ENCODE measurements around the gene IRF2.

IRF2 gene

DNA sequence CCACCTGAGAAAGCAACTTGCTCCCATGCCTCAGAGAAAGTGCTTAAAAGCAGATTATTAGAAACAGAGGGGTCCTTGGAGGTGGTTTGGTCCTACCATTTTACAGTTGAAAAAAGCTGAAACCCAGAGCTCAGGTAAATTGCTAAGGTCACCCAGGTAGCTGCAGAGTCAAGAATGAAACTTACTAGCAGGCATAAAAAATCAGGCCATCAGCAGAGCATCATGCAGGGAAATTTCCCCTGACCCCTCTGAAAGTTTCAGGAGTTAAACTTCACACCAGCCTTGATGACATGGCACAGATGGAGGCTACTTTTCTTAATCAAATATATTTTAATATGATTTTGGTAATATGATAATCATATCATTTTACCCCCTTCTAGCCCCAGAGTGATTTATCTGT lies 70.3 kb downstream of the IRF2 start:
- no peak for DNase-seq

DNA sequence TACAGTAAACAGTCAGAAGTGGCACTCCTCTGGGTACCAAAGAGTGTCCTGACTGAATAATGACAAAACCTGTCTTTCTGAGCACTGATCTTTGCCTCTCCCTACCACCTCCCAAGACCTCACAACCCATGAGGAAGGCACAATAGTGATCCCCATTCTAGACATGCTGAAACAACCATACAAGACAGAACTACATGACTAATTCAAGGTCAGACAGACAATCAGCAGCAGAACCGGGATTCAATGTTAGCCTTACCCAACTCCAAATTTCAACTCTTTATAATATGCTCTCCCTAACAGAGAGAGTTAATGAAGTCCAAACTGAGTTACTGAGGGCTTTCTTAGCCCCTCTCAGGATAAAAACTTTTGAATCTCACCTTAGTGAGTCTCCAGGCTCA lies 71.0 kb downstream of the IRF2 start:
- DNase-seq, result no peak

DNA sequence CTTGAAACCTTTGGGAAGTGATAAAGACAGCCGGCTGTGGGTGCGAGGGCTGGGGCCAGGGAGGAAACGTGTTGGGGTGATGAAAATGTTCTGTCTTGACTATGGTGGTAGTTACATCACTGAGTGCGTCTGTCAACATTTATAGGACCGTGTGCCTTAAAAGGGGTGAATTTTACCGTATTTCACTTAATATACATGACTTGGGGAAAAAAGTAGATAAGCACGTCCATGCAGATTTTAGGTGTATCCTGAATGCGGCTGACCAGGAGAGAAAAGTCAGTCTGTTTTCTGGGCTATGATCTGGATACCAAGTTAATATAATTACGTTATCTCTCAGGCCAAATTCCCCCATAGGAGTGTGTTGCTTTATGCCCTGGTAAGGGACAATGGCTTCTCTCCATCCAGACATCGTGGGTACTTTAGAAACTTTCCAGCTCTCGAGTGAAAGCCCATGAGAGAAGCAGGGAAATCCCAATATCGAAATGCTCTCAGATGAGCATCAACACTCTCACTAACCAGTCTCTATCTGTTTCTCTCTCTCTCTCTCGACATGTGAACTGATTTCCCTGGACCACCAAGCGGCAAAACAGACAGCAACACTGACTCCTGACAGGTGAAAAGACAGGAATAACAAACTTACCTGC lies 71.5 kb downstream of the IRF2 start:
- no peak for DNase-seq

DNA sequence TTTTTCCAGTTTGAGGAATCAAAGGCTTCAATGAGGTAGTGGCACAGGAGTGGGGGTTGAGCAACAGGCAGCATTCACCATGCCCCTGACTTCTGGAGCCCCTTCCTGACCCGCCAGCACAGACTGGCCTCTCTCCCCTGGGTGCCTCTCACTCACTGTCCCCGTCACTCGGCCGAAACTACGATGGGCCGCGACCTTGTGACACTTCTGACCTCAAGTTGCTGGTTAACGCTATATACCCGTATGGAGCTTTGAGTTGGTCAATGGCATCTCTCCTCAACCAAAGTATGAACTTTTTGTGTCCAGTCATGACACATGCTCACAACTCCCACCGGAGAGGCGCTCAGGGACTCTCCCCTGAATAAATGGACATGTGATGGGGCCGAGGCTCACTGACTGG lies 72.1 kb downstream of the IRF2 start:
- DNase-seq, result no peak

DNA sequence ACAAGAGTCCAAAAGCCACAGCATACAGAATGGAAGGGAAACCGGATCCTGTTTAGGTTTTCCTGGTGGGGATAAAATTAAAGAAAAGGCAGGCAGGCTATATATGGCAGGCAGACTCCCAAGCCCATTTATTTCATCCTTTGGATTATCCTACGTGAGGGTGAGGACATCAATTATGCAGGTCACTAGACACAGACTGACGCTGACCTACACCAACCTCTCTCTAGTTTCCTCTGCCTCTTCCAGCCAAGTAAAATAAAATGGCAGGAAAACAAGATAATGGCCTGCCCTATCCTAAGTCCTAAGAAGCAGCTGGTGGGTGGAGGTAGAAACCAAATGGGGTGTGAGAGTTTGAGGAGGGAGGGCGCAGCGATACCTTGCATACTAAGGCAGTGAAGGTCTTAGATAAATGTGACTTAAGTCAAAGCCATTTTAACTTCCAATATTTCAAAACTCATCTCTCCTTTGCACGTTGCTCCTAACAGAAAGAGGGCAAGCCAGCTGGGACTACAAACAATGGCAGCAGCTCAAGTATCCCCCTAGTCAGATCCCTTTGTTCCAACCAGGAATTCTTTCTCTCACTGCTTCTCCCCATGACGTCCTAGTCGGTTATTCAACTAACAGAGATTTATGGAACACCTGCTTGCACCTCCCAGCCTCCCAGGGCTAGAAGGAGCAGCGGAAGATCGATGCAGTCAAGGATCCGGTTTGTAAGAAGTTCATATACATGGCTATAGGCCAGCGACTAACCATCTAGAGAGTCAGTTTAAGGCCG lies 72.8 kb downstream of the IRF2 start:
- no peak for DNase-seq

DNA sequence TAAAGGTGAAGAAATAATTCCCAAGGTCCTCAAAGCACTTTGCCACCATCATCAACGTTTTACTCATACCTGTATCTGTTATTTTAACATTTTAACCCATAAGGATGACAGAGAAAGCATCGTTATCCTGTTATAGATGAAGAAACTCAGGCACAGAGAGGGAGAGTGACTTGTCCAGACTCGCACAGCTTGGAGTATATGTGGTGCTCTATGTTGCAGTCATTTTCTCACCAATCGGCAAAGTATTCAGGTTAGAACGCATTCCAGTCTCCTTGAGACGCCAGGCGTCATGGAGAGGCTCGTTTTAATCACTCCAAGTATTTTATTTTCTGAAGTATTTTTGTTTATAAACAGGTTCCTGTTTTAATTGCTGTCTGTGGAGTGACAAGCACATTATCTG lies 73.5 kb downstream of the IRF2 start:
- DNase-seq, result no peak

DNA sequence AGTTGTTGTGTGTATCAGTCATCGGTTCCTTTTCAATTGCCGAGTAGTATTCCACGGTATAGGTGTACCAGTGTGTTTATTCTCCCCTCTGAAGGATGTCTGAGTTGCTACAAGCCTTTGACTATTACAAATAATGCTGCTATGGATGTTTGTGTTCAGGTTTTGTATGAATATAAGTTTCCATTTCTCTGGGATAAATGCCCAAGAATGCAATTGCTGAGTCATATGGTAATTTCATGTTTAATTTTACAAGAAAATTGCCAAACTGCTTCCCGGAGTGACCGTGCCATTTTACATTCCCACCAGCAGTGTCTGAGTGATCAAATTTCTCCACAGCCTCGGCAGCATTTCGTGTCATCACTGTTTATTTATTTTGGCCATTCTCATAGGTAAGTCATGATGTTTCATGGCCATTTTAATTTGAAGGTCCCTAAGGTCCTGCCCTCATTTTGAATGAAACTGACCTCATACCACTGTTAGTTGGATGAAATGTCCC lies 73.9 kb downstream of the IRF2 start:
- DNase-seq, result no peak

DNA sequence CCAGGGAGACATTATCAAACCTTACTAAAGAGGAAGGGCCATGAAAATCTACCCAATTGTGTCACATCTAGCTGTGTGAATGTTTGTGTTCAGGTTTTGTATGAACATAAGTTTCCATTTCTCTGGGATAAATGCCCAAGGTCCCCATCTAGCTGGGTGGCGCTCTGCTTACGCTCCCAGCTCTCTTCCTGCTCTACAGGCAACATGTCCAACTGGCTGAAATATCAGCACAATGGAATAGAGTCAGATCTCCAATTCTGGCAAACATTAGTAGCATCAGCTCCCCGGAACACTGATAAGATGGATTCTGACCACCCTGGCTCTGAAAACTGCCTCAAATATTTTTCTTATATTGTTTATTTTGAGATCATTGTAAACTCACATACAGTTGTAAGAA lies 74.8 kb downstream of the IRF2 start:
- no peak for DNase-seq

DNA sequence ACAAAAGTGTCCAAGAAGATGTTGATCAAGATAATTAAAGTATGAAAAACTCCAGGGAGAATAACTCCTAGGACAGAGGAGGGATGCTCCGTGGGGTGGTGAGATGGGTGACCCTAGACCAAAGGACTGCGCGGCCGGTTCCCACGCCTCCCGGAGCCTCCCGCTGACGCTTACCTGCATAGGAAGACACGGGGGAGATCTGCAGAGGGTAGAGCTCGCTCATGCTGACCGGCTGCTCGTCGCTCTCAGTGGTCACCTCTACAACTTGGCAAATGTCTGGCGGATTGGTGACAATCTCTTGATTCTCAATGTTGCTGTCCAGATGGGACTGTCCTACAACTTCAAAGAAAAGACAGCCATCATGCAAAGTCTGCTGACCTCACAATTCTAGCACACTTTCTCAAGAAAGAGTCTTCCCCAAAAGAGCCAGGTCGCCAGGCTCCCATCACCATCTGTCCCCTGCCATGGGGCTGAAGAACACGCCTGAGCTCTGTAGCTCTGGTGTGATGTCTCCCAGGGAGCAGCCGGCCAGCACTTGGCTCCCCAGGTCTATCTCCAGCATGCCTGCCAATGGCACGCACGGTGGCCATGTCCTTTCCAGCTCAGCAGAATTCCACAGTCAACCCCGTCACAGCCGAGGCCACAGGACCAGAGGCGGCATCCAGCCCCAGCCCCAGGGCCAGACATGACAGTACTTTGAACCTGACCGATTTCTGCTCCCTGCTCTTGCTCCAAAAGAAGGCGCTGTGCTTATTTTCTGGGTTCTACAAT lies 75.4 kb downstream of the IRF2 start:
- no peak for DNase-seq

DNA sequence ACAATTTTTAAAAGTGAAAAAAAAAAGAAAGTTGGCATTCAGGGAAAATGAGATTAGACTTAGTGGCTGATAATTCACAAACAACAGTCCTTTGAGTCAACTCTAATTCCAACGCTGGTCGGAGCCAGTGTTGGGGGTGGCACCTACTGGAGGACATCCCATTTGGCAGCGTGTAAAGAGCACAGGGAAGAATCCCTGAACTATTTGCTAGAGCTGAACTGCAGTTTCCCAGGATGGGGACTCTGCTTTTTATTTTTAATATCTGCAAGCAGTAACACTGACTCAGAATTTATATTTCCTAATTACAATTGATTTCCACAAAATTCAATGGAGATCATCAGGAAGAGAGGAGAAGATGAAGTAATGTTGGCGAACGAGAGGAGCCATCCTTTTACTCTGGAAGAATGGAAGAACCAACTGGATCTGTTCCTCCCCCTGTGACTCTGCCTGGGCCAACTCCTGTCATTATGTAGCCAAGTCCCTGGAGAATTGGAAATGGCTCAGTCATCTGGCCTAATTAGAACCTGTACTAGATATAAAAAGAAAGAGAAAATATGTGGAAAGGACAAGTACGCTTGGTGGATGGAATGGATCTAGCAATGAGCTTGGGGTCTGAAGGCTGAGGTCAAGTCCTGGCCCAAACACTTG lies 76.7 kb downstream of the IRF2 start:
- DNase-seq, result no peak

DNA sequence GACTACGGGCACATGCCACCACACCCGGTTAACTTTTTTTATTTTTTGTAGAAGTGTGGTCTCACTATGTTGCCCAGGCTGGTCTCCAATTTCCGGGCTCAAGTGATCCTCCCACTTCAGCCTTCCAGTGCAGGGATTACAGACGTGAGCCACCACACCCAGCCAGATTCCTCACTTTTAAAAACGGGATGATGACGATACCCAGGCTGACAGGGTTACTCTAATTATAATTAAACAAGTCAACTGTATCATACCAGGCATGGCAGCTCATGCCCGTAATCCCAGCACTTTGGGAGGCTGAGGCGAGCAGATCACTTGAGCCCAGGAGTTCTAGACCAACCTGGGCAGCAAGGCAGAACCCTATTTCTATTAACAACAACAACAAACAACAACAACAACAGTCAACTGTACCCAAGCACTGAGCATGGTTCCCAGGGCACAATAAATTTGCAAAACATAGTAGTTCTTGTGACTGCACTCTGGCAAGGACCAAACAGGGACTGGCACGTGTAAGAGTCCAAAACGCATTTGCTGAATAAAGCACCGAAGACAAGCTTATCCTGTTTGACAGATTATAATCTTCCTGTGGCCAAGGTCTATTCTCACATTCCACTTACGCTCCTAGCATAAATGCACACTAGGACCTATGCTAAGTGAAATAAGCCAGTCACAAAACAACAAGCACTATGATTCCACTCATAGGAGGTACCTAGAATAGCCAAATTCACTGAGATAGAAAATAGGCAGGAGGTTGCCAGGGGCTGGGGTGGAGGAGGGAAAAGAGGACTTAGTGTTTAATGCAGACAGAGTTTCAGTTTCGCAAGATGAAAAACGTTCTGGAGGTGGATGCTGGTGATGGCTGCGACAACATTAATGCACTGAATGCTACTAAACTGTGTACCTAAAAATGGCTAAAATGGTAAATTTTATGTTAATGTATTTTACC lies 77.5 kb downstream of the IRF2 start:
- no peak for DNase-seq

DNA sequence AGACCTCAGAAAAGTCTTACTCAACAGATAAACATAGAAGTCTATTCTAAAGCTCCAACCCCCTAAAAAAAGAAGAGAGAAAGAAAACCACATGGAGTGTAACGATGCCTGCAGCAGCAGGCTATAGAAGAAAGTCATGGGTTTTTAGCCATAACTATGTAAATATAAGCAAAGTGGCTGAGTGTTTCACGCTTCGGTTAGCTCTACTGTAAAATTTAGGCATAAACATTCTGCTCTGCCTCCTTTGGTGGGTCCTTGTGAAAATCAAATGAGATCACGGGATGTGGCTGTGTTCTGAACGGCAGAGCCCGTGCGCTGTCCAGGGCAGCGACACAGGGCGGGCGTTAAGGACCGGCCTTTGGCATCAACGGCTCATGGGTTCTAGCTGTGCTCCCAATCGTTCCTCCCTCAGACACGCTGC lies 78.4 kb downstream of the IRF2 start:
- DNase-seq, result peak; percentile 94

DNA sequence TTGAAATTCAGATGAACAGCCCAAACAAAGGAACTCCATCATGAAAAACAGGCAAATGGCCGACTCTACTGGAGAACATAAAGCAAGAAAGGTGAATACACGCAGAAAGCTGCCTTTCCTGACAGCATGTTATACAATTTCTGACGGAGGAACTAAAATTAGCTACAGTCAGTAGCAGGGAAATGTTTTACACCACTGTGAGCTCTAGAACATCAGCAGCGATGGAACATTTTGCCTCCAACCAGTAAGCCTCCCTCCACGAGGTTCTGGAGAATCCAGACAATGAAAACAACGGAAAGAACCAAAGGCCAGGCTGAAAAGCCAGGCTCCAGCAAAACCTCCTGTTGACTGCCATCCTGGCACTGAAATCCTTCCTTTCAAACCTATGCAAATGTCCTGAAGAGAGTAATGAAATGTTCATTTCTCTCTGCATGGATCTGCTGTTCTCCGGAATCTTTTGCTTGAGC lies 78.9 kb downstream of the IRF2 start:
- DNase-seq, result peak; percentile 94

DNA sequence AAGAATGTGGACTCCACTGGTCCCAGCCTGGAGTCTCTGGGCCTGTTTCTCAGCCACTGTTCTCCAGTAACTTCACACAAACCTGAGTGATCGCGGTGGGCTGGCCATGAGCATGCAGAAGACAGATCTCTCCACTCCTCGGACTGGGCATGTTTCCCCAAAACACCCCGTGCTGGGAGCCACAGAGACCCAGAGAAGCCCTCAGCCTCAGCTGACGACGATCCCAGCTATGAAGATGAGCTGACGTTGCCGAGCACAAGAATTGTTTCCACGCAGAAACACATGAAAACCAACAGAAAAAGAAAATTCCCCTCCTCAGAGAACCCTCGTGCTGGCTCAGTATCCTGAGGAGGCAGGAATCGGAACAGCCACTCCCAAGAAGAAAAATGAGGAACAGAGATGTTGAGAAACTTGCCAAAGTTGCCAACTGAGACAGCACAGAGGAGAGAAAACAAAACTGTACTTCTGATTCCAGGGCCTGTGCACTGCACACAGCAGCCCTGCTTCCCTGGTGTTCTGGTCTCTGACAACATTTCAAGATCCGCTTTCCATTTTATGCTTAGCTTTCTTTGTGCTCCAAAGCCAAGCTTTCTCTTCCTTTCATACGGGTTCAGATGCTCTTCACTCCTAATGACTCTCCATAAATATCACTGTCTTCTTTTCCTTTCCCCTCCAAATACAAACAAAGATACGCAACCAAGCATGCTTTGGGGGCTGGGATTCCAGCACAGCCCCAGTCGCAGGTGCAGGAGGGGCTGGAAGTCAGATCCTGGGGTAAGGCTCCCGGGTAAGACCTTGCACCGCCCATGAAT lies 81.4 kb downstream of the IRF2 start:
- no peak for DNase-seq

DNA sequence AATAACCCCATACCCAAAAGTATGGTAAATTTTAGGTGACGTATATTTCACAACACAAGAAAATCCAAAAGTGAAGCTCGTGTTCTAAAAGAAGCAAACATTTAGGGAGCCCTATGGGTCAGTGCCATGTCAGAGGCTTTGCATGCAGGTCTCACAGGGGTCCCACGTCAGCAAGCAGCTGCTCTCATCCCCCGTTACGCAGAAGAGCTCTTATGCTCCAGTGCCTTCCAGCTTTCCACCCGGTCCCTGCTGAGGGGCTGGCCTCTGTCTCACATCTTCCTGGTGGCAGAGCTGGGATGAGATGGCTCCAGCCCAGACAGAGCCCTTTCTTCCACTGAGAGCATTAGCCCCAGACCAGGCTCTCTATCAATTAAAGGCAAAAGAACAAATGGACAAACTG lies 82.0 kb downstream of the IRF2 start:
- no peak for DNase-seq

DNA sequence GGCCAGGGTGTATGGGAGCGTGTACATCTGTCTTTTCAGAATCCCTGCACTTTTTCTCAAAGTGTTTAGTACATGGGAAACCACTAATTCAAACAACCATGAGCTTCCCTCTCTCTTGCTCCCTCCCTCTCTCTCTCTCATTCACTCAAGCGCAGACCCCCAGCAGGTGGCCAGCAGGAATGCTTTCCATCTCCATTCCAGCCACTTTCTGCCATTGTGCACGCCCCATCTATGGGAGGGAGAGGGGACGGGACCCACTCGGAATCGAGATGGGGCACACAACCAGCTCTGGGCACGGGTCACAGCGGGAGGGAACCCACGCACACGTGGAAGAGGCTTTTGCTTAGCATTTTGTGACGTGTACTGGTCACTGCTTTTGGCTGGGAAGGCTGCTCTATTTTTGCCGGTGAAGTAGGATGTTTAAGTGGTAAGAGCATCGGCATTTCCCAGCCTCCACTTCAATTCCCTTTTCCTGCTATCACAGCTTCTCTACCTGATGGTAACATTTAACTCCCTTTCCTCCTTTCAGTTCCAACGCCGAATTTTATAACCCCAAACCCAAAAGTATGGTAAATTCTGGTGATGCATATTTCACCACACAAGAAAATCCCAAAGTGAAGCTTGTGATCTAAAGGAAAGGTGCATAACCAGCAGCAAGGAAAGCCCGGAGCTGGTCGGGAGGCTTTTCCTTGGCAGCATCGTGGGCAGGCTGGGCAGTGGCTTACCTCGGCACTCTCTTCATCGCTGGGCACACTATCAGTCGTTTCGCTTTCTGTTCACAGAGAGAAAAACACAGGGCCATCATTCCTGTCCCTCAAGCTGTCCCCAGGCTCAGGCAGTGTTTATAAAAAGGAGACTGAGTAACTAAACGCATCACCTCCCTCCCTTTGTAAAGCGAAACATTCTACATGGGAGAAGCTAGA lies 84.1 kb downstream of the IRF2 start:
- no peak for DNase-seq

DNA sequence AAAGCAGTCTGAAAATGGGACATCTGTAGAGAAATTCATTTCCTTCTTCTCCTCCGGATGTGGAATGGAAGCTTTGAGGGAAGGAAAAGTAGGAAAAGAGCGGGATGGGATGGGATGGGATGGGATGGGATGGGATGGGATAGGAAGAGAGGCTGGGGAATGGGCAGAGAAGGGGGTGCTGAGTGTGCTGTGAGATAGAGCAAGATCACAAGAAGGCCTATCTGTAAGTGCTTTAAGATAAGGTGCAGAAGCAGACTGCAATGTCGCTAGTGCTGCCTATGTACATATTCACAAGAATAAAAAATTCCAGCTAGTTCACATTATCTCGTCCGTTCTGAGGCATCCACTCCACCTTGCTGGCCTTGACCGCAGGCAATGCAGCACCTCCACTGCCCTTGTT lies 86.2 kb downstream of the IRF2 start:
- DNase-seq, result no peak

DNA sequence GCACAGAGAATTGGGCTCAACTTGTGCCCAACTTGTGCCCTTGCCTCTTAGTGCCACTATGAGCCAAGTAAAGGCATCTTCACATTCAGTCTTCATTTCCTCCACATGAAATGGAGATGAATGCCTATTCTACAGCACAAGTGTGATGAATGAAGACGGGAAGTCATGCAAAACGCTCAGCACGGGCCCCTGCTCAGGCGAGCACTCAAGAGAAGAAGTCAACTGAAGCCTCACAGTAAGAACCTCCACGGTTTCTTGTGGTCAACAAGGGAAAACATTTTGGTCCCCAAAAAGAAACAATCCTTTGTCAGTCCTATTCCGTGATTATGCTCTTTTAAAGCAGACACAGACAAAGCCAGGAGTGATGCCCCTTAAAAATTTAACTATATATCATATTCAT lies 87.0 kb downstream of the IRF2 start:
- no peak for DNase-seq

DNA sequence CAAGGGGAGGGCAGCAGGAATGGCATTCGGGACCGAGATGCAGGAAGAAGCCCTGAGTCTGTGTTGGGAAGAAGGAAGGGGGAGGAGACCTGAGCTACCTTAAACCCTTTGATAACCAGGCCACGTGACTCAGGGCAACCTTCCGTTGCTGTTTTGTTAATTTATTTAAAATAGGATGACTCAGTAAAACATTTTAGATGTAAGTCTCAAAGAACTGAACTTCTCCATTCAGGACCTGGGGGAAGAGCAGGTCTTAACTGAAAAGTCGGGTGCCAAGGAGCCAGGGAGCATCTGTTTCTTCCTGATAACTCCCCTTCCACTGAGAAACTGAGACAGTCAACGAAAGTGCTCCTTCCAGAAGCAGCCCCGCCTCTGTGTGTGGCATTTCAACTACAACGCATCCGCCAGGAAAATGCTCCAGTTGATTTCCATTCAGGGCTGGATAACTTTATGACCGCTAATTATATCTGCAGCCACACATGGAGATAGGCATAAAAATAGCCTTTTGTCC lies 88.0 kb downstream of the IRF2 start:
- peak; percentile 82 for DNase-seq

DNA sequence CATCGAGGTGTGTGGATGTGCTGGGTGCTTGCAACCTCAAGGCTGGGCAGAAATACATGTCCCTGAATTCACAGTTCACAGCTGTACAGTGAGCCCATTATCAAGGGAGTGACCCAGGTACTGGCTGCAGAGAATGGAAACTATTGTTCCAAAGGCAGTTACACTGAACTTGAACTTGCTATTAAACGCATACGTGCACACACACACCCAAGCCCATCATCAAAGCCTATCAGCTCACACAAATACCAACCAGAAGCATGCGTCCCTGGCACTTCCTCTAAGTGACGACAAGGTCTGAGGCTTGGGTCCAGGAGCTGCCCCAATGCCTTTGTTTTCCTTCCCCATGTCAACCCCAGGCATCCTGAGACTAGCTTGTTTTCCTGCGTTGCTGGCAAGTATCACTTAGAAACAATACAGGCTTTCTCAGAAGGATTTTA lies 88.6 kb downstream of the IRF2 start:
- peak; percentile 64 for DNase-seq

All from NCI-H526 treated with DMSO at 0.1 percent for 48 hours (cell line).